GM12878 (cell line): ENCODE data around the gene SLC38A9.

Source experiments
- BRCA1 ChIP-seq: IDR thresholded peaks from 2 replicates; pipeline ENCODE4 v1.6.1; 2011; ENCODE audit warnings: low read depth, low read length, improper control_type of control experiment
- CEBPB ChIP-seq, 2 experiments: fragments of 150-350 bp in 1 of 2; IDR thresholded peaks; 2 replicates each; pipeline ENCODE4 v1.6.1; 2012 to 2014; ENCODE audit warnings: low read depth in 2 of 2, low read length in 2 of 2, borderline replicate concordance in 1 of 2, inconsistent platforms in 1 of 2
- CTCF ChIP-seq, 3 experiments: IDR thresholded peaks in 2 of 3; conservative IDR thresholded peaks in 1 of 3; 2 replicates each; pipeline ENCODE4 v1.5.1; 2011; ENCODE audit warnings: low read depth in 3 of 3, low read length in 3 of 3, mild to moderate bottlenecking in 3 of 3, control low read depth in 2 of 3, moderate library complexity in 2 of 3, inconsistent platforms in 1 of 3, mixed read lengths in 1 of 3; ENCODE audit not compliant: control insufficient read depth in 2 of 3, insufficient read depth in 1 of 3; ENCODE audit errors: extremely low read depth in 1 of 3
- NFYB ChIP-seq: IDR thresholded peaks from 2 replicates; pipeline ENCODE4 v1.6.1; 2011; ENCODE audit warnings: low read depth, mild to moderate bottlenecking, low read length, improper control_type of control experiment, moderate library complexity; ENCODE audit not compliant: insufficient read depth
- SP1 ChIP-seq: IDR thresholded peaks from one replicate; pipeline ENCODE4 v1.6.1; 2011; ENCODE audit warnings: low read depth, low read length

- TF ChIP-seq CTCF (IDR thresholded peaks at IDR 0.05 in 2 of 3, conservative IDR thresholded peaks at IDR 0.05 in 1 of 3; ENCODE audit: control insufficient read depth in 2 of 3, extremely low read depth in 1 of 3, insufficient read depth in 1 of 3, low read depth in 3 of 3, low read length in 3 of 3) (no peak), CEBPB (IDR thresholded peaks at IDR 0.05; ENCODE audit: borderline replicate concordance in 1 of 2, low read depth in 2 of 2, low read length in 2 of 2) (no peak), SP1 (no peak), BRCA1 (no peak), NFYB (no peak)
These were observed 37.3 kb upstream of the SLC38A9 start for GRCh38 chr5:55749387-55749786.
